Measurements from ENCODE around the gene PRKG1. TPM values are rescaled to one million over a fixed set of nuclear protein-coding genes. Genes with fewer than 3 reads are reported as not detected.
"Not testable (repeated sequence)": the region's sequence is repeated elsewhere in the genome, so short reads cannot be mapped to it uniquely, and the experiment has no call there.

The PRKG1 gene
- total RNA-seq, 1 experiment from 2014 or later, result 1.0 TPM

- no peak for DNase-seq (ENCODE audit: extremely low read depth, low read depth)
These were observed 183.4 kb downstream of the PRKG1 start for GRCh38 chr10:51257511-51258248.

GRCh38 chr10:51260376-51260775, 186.1 kb downstream of the PRKG1 start:
- no peak for DNase-seq (ENCODE audit: extremely low read depth, low read depth)

GRCh38 chr10:51266496-51266895, 192.2 kb downstream of the PRKG1 start:
- no peak for DNase-seq (ENCODE audit: extremely low read depth, low read depth)

- not testable (repeated sequence) for DNase-seq (ENCODE audit: extremely low read depth, low read depth)
These were observed 193.8 kb downstream of the PRKG1 start for GRCh38 chr10:51267980-51268570.

- DNase-seq (ENCODE audit: extremely low read depth, low read depth), result no peak
These were observed 195.5 kb downstream of the PRKG1 start for GRCh38 chr10:51269821-51270220.

GRCh38 chr10:51270936-51271530, 196.7 kb downstream of the PRKG1 start:
- DNase-seq (ENCODE audit: extremely low read depth, low read depth), result no peak

- not testable (repeated sequence) for DNase-seq (ENCODE audit: extremely low read depth, low read depth)
These were observed 197.8 kb downstream of the PRKG1 start for GRCh38 chr10:51272099-51272498.

- DNase-seq (ENCODE audit: extremely low read depth, low read depth), result no peak
These were observed 198.3 kb downstream of the PRKG1 start for GRCh38 chr10:51272555-51272954.

GRCh38 chr10:51273574-51273973, 199.3 kb downstream of the PRKG1 start:
- DNase-seq (ENCODE audit: extremely low read depth, low read depth), result no peak

GRCh38 chr10:51276097-51276496, 201.8 kb downstream of the PRKG1 start:
- not testable (repeated sequence) for DNase-seq (ENCODE audit: extremely low read depth, low read depth)

GRCh38 chr10:51281387-51281786, 207.1 kb downstream of the PRKG1 start:
- DNase-seq (ENCODE audit: extremely low read depth, low read depth), result not testable (repeated sequence)

GRCh38 chr10:51285601-51286000, 211.3 kb downstream of the PRKG1 start:
- DNase-seq (ENCODE audit: extremely low read depth, low read depth), result no peak

GRCh38 chr10:51288511-51288910, 214.2 kb downstream of the PRKG1 start:
- DNase-seq (ENCODE audit: extremely low read depth, low read depth), result no peak

- DNase-seq (ENCODE audit: extremely low read depth, low read depth), result no peak
These were observed 215.2 kb downstream of the PRKG1 start for GRCh38 chr10:51289519-51289918.

GRCh38 chr10:51291961-51292360, 217.7 kb downstream of the PRKG1 start:
- no peak for DNase-seq (ENCODE audit: extremely low read depth, low read depth)

GRCh38 chr10:51297438-51297837, 223.2 kb downstream of the PRKG1 start:
- no peak for DNase-seq (ENCODE audit: extremely low read depth, low read depth)

- no peak for DNase-seq (ENCODE audit: extremely low read depth, low read depth)
These were observed 226.5 kb downstream of the PRKG1 start for GRCh38 chr10:51300617-51301304.

GRCh38 chr10:51301644-51302043, 227.4 kb downstream of the PRKG1 start:
- no peak for DNase-seq (ENCODE audit: extremely low read depth, low read depth)

- no peak for DNase-seq (ENCODE audit: extremely low read depth, low read depth)
These were observed 228.0 kb downstream of the PRKG1 start for GRCh38 chr10:51302316-51302715.

- DNase-seq (ENCODE audit: extremely low read depth, low read depth), result no peak
These were observed 233.8 kb downstream of the PRKG1 start for GRCh38 chr10:51308116-51308515.

- DNase-seq (ENCODE audit: extremely low read depth, low read depth), result no peak
These were observed 236.9 kb downstream of the PRKG1 start for GRCh38 chr10:51311228-51311627.

All from NCI-H460 (cell line).